ENCODE results near the gene CD302. TPM values are rescaled to one million over a fixed set of nuclear protein-coding genes. Genes with fewer than 3 reads are reported as not detected.
"Not testable (repeated sequence)": the region's sequence is repeated elsewhere in the genome, so short reads cannot be mapped to it uniquely, and the experiment has no call there.

CD302 gene
- total and polyA plus RNA-seq, 2 donors from 2014 or later = 8.7 to 33.2 TPM

DNA sequence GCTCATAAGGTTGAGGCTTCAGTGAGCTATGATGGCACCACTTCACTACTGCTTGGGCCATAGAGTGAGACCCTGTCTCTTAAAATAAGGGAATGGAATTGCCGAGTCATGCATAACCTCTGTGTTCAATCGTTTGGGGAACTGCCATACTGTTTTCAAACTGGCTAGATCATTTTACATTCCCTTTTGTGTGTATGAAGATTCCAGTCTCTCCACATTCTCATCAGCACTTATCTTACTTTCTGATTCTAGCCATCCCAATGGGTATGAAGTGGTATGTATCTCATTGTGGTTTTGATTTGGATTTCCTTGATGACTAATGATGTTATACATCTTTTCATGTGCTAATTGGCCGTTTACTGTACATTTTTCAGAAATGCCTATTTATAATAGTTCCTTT is 62.0 kb downstream of the CD302 start:
- no peak for DNase-seq
- H3K4me3 ChIP-seq (ENCODE audit: low read length in 3 of 3) = no peak overlapping the region
- H3K36me3 ChIP-seq (ENCODE audit: control insufficient read depth in 2 of 3, insufficient read depth in 3 of 3, low read length in 3 of 3) = peaks cover 0 to 22% (median 9%) of the 10 kb centered on the region in 3 donors
- TF ChIP-seq CTCF (IDR thresholded peaks at IDR 0.05; ENCODE audit: borderline replicate concordance, extremely low read depth, insufficient read depth) = no peak
- FAIRE-seq = no peak
- no peak overlapping the region for H3K9ac ChIP-seq (ENCODE audit: low read length in 3 of 3)
- intact Hi-C loops (cut with DNase I) = no loop called here
- no peaks in the 10 kb centered on the region for H3K27me3 ChIP-seq (ENCODE audit: control insufficient read depth, insufficient read depth, low read length)
- no peaks in the 10 kb centered on the region for H3K4me1 ChIP-seq (ENCODE audit: control insufficient read depth in 2 of 3, insufficient read depth in 2 of 3, low read depth in 1 of 3, low read length in 3 of 3)
- H3K9me3 ChIP-seq (ENCODE audit: control insufficient read depth in 2 of 3, insufficient read depth in 1 of 3, low read length in 3 of 3) = no peaks in the 10 kb centered on the region
- H3K27ac ChIP-seq (ENCODE audit: low read depth in 2 of 2, low read length in 2 of 2) = no peak overlapping the region

- H3K4me1 ChIP-seq (ENCODE audit: control insufficient read depth in 2 of 3, insufficient read depth in 2 of 3, low read depth in 1 of 3, low read length in 3 of 3) = no peaks in the 10 kb centered on the region
- no peaks in the 10 kb centered on the region for H3K9me3 ChIP-seq (ENCODE audit: control insufficient read depth in 2 of 3, insufficient read depth in 1 of 3, low read length in 3 of 3)
- no peaks in the 10 kb centered on the region for H3K27me3 ChIP-seq (ENCODE audit: control insufficient read depth, insufficient read depth, low read length)
- H3K4me3 ChIP-seq (ENCODE audit: low read length in 3 of 3) = no peak overlapping the region
- no peak overlapping the region for H3K9ac ChIP-seq (ENCODE audit: low read length in 3 of 3)
- H3K36me3 ChIP-seq (ENCODE audit: control insufficient read depth in 2 of 3, insufficient read depth in 3 of 3, low read length in 3 of 3) = peaks cover 0 to 26% (median 12%) of the 10 kb centered on the region in 3 donors
- FAIRE-seq (no peak), DNase-seq (no peak)
- TF ChIP-seq CTCF (IDR thresholded peaks at IDR 0.05; ENCODE audit: borderline replicate concordance, extremely low read depth, insufficient read depth) = no peak
- intact Hi-C loops (cut with DNase I) = no loop called here
- no peak overlapping the region for H3K27ac ChIP-seq (ENCODE audit: low read depth in 2 of 2, low read length in 2 of 2)
These were observed 62.4 kb downstream of the CD302 start for GRCh38 chr2:159735648-159736047.

GRCh38 chr2:159728629-159729028 is 69.4 kb downstream of the CD302 start:
- Histone ChIP-seq H3K36me3 (ENCODE audit: control insufficient read depth in 2 of 3, insufficient read depth in 3 of 3, low read length in 3 of 3) (peaks cover 0 to 12% (median 3%) of the 10 kb centered on the region in 3 donors), H3K4me3 (ENCODE audit: low read length in 3 of 3) (no peak overlapping the region), H3K9me3 (ENCODE audit: control insufficient read depth in 2 of 3, insufficient read depth in 1 of 3, low read length in 3 of 3) (no peaks in the 10 kb centered on the region), H3K9ac (ENCODE audit: low read length in 3 of 3) (no peak overlapping the region), H3K4me1 (ENCODE audit: control insufficient read depth in 2 of 3, insufficient read depth in 2 of 3, low read depth in 1 of 3, low read length in 3 of 3) (peaks cover 0 to 3% (median 0%) of the 10 kb centered on the region in 3 donors), H3K27me3 (ENCODE audit: control insufficient read depth, insufficient read depth, low read length) (no peaks in the 10 kb centered on the region), H3K27ac (ENCODE audit: low read depth in 2 of 2, low read length in 2 of 2) (no peak overlapping the region)
- intact Hi-C loops (cut with DNase I) = no loop called here
- TF ChIP-seq CTCF (IDR thresholded peaks at IDR 0.05; ENCODE audit: borderline replicate concordance, extremely low read depth, insufficient read depth) = no peak
- DNase-seq (no peak), FAIRE-seq (no peak)

DNA sequence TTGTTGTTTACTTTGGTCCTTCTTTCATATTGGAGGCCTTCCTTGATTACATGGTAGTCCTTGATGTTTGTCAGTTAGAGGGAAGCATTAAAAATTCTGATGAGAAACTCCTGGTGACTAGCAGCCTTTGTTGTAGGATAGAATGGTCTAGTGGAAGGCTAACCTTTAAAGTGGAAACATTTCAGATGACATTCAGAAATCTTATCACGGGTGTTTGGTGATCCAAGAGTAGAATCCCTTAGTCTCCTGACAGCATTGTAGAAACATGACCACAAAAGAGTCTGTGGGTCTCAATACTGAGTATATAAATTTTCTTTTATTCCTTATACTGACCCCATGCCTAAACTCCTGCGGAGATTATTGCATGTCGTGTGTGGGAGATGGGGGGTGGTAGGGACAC is 72.3 kb downstream of the CD302 start:
- no peak for TF ChIP-seq CTCF (IDR thresholded peaks at IDR 0.05; ENCODE audit: borderline replicate concordance, extremely low read depth, insufficient read depth)
- no peak for DNase-seq
- H3K36me3 ChIP-seq (ENCODE audit: control insufficient read depth in 2 of 3, insufficient read depth in 3 of 3, low read length in 3 of 3) = peaks cover 0 to 9% (median under 1%) of the 10 kb centered on the region in 3 donors
- no peaks in the 10 kb centered on the region for H3K27me3 ChIP-seq (ENCODE audit: control insufficient read depth, insufficient read depth, low read length)
- peaks cover 0 to 3% (median 0%) of the 10 kb centered on the region in 3 donors for H3K4me1 ChIP-seq (ENCODE audit: control insufficient read depth in 2 of 3, insufficient read depth in 2 of 3, low read depth in 1 of 3, low read length in 3 of 3)
- intact Hi-C loops (cut with DNase I) = no loop called here
- no peak overlapping the region for H3K4me3 ChIP-seq (ENCODE audit: low read length in 3 of 3)
- no peaks in the 10 kb centered on the region for H3K9me3 ChIP-seq (ENCODE audit: control insufficient read depth in 2 of 3, insufficient read depth in 1 of 3, low read length in 3 of 3)
- no peak overlapping the region for H3K9ac ChIP-seq (ENCODE audit: low read length in 3 of 3)
- no peak for FAIRE-seq
- no peak overlapping the region for H3K27ac ChIP-seq (ENCODE audit: low read depth in 2 of 2, low read length in 2 of 2)

- not testable (repeated sequence) for H3K4me3 ChIP-seq (ENCODE audit: low read length in 3 of 3)
These were observed 73.0 kb downstream of the CD302 start for GRCh38 chr2:159724795-159725572.

More at GRCh38 chr2:159724795-159725572, 73.0 kb downstream of the CD302 start:
- H3K4me1 ChIP-seq (ENCODE audit: control insufficient read depth in 2 of 3, insufficient read depth in 2 of 3, low read depth in 1 of 3, low read length in 3 of 3); H3K9ac ChIP-seq (ENCODE audit: low read length in 3 of 3); FAIRE-seq; DNase-seq; H3K27ac ChIP-seq (ENCODE audit: low read depth in 2 of 2, low read length in 2 of 2); intact Hi-C loops (cut with DNase I); H3K9me3 ChIP-seq (ENCODE audit: control insufficient read depth in 2 of 3, insufficient read depth in 1 of 3, low read length in 3 of 3); H3K27me3 ChIP-seq (ENCODE audit: control insufficient read depth, insufficient read depth, low read length): not testable (repeated sequence)
- H3K36me3 ChIP-seq (ENCODE audit: control insufficient read depth in 2 of 3, insufficient read depth in 3 of 3, low read length in 3 of 3) = peaks cover 0 to 16% (median 0%) of the 10 kb centered on the region in 3 donors
